Measurements from ENCODE around the gene LY9. TPM values are rescaled to one million over a fixed set of nuclear protein-coding genes. Genes with fewer than 3 reads are reported as not detected.

The LY9 gene
- total and polyA plus RNA-seq, 10 donors: 30.7 to 151 (median 37.8) TPM

DNA sequence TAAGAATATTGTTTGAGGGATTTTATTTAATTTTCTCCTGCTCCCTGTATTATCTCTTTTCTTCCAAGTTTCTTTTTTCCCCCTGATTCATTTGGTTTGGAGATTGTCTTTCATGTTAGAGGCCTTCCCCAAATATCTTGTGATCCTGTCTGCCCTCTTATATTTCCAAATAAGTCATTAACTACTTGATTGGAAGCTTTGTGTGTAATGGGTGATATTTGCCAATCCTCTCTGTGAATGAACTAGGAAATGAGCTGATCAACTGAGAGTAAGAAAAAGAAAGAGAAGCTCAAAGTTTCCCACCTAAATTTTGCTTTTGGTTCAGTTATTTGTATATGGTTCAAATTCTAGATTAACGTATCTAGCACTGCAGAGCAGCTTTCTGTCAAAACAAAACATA lies 23.6 kb upstream of the LY9 start:
- Histone ChIP-seq H3K27ac (no peak overlapping the region), H3K4me3 (no peak overlapping the region), H3K36me3 (no peaks in the 10 kb centered on the region), H3K27me3 (replicated peaks in 1 of 7) (no peaks in the 10 kb centered on the region), H3K9me3 (no peaks in the 10 kb centered on the region), H3K4me1 (peaks cover 0 to 35% (median 14%) of the 10 kb centered on the region in 6 donors)
- DNase-seq: no peak
- 79 to 95% (median 88%) methylated on average over 1 of the region's 1 CpG for WGBS, 5 donors
- no peak for TF ChIP-seq POLR2AphosphoS5 (IDR thresholded peaks at IDR 0.05)
- TF ChIP-seq, protein P1, sequence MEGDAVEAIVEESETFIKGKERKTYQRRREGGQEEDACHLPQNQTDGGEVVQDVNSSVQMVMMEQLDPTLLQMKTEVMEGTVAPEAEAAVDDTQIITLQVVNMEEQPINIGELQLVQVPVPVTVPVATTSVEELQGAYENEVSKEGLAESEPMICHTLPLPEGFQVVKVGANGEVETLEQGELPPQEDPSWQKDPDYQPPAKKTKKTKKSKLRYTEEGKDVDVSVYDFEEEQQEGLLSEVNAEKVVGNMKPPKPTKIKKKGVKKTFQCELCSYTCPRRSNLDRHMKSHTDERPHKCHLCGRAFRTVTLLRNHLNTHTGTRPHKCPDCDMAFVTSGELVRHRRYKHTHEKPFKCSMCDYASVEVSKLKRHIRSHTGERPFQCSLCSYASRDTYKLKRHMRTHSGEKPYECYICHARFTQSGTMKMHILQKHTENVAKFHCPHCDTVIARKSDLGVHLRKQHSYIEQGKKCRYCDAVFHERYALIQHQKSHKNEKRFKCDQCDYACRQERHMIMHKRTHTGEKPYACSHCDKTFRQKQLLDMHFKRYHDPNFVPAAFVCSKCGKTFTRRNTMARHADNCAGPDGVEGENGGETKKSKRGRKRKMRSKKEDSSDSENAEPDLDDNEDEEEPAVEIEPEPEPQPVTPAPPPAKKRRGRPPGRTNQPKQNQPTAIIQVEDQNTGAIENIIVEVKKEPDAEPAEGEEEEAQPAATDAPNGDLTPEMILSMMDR (IDR thresholded peaks at IDR 0.05 in 8 of 11, conservative IDR thresholded peaks at IDR 0.05 in 3 of 11): no peak
- no peak for TF ChIP-seq POLR2A (IDR thresholded peaks at IDR 0.05)
- intact Hi-C loops (cut with DNase I; ENCODE audit: low total_unique reads): no loop called here

DNA sequence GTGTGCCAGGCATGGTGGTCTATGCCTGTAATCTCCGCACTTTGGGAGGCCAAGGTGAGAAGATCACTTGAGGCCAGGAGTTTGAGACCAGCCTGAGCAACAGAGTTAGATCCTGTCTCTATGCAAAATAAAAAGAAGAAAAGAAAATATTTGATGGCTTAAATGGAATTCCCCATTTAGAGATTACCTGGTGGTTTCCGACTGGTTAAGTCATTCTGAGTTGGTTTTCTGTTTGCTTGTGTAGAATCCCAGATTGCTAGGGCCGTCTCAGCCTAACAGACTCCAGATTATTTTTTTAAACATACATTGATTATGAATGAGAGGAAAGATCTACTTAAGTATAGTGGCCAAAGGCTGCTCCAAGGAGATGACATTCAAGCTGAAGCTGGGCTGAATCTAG lies 22.9 kb upstream of the LY9 start:
- Histone ChIP-seq H3K27me3 (replicated peaks in 1 of 7) (no peaks in the 10 kb centered on the region), H3K4me3 (no peak overlapping the region), H3K4me1 (peaks cover 0 to 30% (median 8%) of the 10 kb centered on the region in 6 donors), H3K9me3 (no peaks in the 10 kb centered on the region), H3K36me3 (no peaks in the 10 kb centered on the region), H3K27ac (no peak overlapping the region)
- intact Hi-C loops (cut with DNase I; ENCODE audit: low total_unique reads): no loop called here
- TF ChIP-seq, protein P1 (IDR thresholded peaks at IDR 0.05 in 8 of 11, conservative IDR thresholded peaks at IDR 0.05 in 3 of 11): no peak
- TF ChIP-seq POLR2A (IDR thresholded peaks at IDR 0.05) (no peak), POLR2AphosphoS5 (IDR thresholded peaks at IDR 0.05) (no peak)
- WGBS, 5 donors: 77 to 90% (median 83%) methylated on average over 3 of the region's 3 CpGs
- DNase-seq: no peak

DNA sequence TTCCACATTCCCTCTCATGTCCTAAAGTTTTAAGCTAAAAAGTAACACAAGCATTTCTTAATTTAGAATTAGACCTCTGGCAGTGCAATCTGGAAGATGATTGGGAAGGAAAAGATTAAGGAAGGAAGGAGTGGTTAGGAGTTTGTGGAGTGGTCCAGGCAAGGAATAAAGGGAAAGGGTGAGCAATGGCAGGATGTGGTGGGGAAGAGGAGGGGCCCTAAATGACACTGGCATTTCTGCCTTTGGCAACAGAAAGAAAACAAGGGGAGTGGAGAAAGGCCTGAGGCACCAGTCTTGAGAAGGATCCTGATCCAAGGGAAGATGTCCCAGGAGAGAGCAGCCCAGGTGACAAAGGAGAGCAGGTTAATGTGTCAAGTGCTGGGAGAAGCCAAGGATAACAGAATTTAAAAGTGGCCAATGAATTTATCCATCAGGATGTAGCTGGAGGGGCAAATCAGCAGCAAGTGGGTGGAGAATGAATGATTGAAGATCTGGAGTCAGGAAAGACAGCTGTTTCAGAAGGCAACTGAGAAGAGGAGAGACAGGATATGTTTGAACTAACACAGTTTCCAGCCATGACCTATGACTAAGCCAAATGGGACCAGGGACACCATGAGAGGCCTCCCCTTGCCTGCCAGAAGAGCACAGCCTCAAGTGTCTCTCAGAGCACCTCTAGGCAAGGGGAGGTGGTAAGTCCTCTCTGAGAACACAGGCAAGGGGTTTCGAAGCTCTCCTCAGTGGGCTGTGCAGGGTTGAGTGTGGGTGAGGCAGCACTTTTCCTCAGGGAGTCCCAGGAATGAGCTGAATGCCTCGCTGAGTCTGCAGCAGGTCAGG lies 20.9 kb upstream of the LY9 start:
- Histone ChIP-seq H3K27me3 (replicated peaks in 1 of 7) (no peaks in the 10 kb centered on the region), H3K27ac (no peak overlapping the region), H3K4me3 (no peak overlapping the region), H3K9me3 (no peaks in the 10 kb centered on the region), H3K36me3 (no peaks in the 10 kb centered on the region), H3K4me1 (peaks cover 0 to 21% (median 5%) of the 10 kb centered on the region in 6 donors)
- WGBS, 5 donors: 60 to 98% (median 71%) methylated on average over 2 of the region's 2 CpGs
- no peak for DNase-seq
- no peak for TF ChIP-seq POLR2AphosphoS5 (IDR thresholded peaks at IDR 0.05)
- TF ChIP-seq, protein P1 (IDR thresholded peaks at IDR 0.05 in 8 of 11, conservative IDR thresholded peaks at IDR 0.05 in 3 of 11): no peak
- no peak for TF ChIP-seq POLR2A (IDR thresholded peaks at IDR 0.05)
- intact Hi-C loops (cut with DNase I; ENCODE audit: low total_unique reads): no loop called here

DNA sequence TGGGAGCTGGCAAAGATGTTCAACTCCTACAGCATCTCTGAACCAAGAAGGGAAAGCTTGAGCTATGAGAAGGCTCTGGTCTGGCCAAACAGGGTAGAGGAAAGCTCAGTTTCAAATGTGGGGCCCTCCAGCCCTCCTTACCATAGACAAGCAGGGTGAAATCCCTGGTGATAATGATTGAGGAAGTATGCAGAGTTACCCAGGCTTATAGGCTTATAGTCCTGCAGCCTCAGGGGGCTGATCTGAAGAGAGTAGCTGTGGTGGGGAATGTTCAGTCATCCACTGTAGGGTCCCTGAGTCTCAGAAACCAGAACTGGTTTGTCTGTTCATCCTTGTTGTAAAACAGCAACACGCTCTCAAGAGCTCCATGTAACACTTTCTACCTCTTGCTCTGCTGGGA lies 19.8 kb upstream of the LY9 start:
- Histone ChIP-seq H3K36me3 (no peaks in the 10 kb centered on the region), H3K27ac (peak overlapping the region in 1 of 8 donors; percentile 26), H3K27me3 (replicated peaks in 1 of 7) (no peaks in the 10 kb centered on the region), H3K9me3 (no peaks in the 10 kb centered on the region), H3K4me1 (peaks cover 0 to 26% (median 7%) of the 10 kb centered on the region in 6 donors), H3K4me3 (no peak overlapping the region)
- 58 to 86% (median 80%) methylated on average over 1 of the region's 1 CpG for WGBS, 5 donors
- intact Hi-C loops (cut with DNase I; ENCODE audit: low total_unique reads): no loop called here
- no peak for DNase-seq
- TF ChIP-seq, protein P1 (IDR thresholded peaks at IDR 0.05 in 8 of 11, conservative IDR thresholded peaks at IDR 0.05 in 3 of 11): no peak
- no peak for TF ChIP-seq POLR2AphosphoS5 (IDR thresholded peaks at IDR 0.05)
- TF ChIP-seq POLR2A (IDR thresholded peaks at IDR 0.05): no peak

All from spleen (tissue), 11 donors.